ENCODE data around the gene FTO. TPM values are rescaled to one million over a fixed set of nuclear protein-coding genes. Genes with fewer than 3 reads are reported as not detected.

The FTO gene
- total RNA-seq, 1 experiment from 2014 or later, result 78.3 TPM

DNA sequence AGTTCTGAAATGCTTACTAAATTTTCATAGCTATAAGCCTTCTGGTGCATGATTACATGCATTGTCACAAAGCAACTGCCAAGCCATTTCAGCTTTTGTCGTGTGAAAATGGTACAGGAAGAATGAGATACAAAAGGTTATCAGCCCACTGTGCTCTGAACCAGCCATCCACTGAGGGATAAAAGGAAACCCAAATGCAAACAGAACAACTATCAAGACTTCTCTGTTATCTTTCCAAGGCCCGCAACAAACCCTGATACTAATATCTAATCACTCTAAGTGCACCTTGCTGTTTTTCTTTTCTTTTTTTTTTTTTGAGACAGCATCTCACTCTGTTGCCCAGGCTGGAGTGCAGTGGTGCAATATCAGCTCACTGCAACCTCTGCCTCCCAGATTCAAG lies 109.0 kb downstream of the FTO start:
- intact Hi-C loops (cut with micrococcal nuclease; ENCODE audit: unreplicated experiment), result loop anchor here (1.0 kb wide), 2 partner anchors 37 to 68 kb away; no protein-coding TSS in a partner anchor

DNA sequence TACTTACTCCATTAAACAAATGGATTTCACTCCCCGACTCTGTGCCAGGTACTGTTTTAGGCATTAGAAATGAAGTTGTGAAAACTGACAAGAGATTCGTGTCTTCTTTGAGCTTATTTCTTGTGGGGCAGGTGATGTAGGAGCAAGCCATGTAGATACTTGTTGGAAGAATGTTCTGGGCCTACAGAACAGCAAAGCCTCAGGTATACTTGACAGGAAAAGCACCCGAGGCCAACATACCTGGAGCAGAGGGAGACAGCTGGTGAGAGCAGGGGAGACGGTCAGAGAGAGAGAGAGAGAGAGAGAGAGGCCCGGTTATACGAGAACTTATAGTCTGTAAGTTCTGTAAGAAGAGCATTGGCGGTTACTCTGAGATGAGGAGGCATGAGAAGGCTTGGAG lies 110.8 kb downstream of the FTO start:
- no TSS peak for BruUV-seq (replicated peaks)
- intact Hi-C loops (cut with micrococcal nuclease; ENCODE audit: unreplicated experiment), result no loop called here

More for the DNA sequence above, 109.0 kb downstream of the FTO start:
- ChIA-PET POLR2A (no interaction called here), CTCF (interaction anchor here (1.4 kb wide), 1 partner anchor 37 kb away, joined by 3 read pairs; no protein-coding TSS in a partner anchor)
- TF ChIP-seq, protein P1, sequence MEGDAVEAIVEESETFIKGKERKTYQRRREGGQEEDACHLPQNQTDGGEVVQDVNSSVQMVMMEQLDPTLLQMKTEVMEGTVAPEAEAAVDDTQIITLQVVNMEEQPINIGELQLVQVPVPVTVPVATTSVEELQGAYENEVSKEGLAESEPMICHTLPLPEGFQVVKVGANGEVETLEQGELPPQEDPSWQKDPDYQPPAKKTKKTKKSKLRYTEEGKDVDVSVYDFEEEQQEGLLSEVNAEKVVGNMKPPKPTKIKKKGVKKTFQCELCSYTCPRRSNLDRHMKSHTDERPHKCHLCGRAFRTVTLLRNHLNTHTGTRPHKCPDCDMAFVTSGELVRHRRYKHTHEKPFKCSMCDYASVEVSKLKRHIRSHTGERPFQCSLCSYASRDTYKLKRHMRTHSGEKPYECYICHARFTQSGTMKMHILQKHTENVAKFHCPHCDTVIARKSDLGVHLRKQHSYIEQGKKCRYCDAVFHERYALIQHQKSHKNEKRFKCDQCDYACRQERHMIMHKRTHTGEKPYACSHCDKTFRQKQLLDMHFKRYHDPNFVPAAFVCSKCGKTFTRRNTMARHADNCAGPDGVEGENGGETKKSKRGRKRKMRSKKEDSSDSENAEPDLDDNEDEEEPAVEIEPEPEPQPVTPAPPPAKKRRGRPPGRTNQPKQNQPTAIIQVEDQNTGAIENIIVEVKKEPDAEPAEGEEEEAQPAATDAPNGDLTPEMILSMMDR (IDR thresholded peaks at IDR 0.05; ENCODE audit: insufficient read depth in 1 of 2, low read depth in 1 of 2, low read length in 1 of 2, severe bottlenecking in 1 of 2, unreplicated experiment in 1 of 2), result no peak
- peaks cover 18% of the 10 kb centered on the region for H3K36me3 Mint-ChIP-seq (ENCODE audit: insufficient read depth, unreplicated experiment)
- Histone ChIP-seq H3K36me3 (ENCODE audit: control insufficient read depth, insufficient read depth, low read length) (peaks cover 1% of the 10 kb centered on the region), H3K27me3 (replicated peaks; ENCODE audit: control insufficient read depth, insufficient read depth, low read length) (no peaks in the 10 kb centered on the region; the same call in 1 of the 2 replicates), H3K4me3 (ENCODE audit: low read depth, low read length) (no peak overlapping the region), H3K9me3 (no peaks in the 10 kb centered on the region), H3K4me1 (peaks cover 35% of the 10 kb centered on the region)
- no peak overlapping the region for H3K4me3 Mint-ChIP-seq (ENCODE audit: unreplicated experiment)
- H3K4me1 Mint-ChIP-seq (ENCODE audit: low read depth, unreplicated experiment), result peaks cover 49% of the 10 kb centered on the region
- no peaks in the 10 kb centered on the region for H3K9me3 Mint-ChIP-seq (ENCODE audit: unreplicated experiment)
- H3K27me3 Mint-ChIP-seq (ENCODE audit: insufficient read depth, unreplicated experiment), result no peaks in the 10 kb centered on the region
- H3K27ac Mint-ChIP-seq (ENCODE audit: unreplicated experiment), result no peak overlapping the region
- DNase-seq, result peak; percentile 48 to 56
- no TSS peak for BruUV-seq (replicated peaks)

DNA sequence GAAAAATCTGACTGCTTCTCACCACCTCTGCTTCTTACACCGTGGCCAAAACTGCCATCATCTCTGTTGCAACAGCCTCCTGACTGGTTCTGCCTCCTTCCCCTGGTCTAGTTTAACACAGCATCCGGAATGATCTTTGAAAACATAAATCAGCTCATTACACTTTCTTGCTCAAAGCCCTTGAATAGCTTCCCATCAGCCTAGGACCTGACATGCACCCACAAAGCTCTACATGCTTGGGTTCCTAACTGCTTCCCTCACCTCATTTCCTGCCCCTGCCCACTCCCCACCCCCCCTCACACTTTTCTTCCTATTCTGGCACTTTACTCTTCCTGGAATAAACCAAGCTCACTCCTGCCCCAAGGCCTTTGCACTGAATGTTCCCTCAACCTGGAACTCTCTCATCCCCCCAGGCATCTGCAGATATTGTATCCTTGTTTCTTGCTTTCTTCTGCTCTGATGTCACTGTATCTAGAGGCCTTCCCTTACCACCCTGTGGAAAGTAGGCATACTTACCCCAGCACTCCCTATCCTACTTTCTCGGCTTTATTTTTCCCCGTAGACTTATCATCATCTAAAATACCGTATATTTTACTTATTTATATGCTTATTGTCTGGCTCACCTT lies 112.4 kb downstream of the FTO start:
- Histone ChIP-seq H3K9me3 (no peaks in the 10 kb centered on the region), H3K4me3 (ENCODE audit: low read depth, low read length) (no peak overlapping the region), H3K27me3 (replicated peaks; ENCODE audit: control insufficient read depth, insufficient read depth, low read length) (no peaks in the 10 kb centered on the region), H3K36me3 (ENCODE audit: control insufficient read depth, insufficient read depth, low read length) (peaks cover 1% of the 10 kb centered on the region), H3K4me1 (peaks cover 36% of the 10 kb centered on the region)
- TF ChIP-seq, protein P1 (IDR thresholded peaks at IDR 0.05; ENCODE audit: insufficient read depth in 1 of 2, low read depth in 1 of 2, low read length in 1 of 2, severe bottlenecking in 1 of 2, unreplicated experiment in 1 of 2), result no peak
- no peak for DNase-seq
- peak overlapping the region; percentile 64 for H3K27ac Mint-ChIP-seq (ENCODE audit: unreplicated experiment)
- no peak overlapping the region for H3K4me3 Mint-ChIP-seq (ENCODE audit: unreplicated experiment)
- no peaks in the 10 kb centered on the region for H3K9me3 Mint-ChIP-seq (ENCODE audit: unreplicated experiment)
- POLR2A ChIA-PET, result no interaction called here
- BruUV-seq (replicated peaks), result no TSS peak
- peaks cover 18% of the 10 kb centered on the region for H3K36me3 Mint-ChIP-seq (ENCODE audit: insufficient read depth, unreplicated experiment)
- intact Hi-C loops (cut with micrococcal nuclease; ENCODE audit: unreplicated experiment), result no loop called here
- H3K4me1 Mint-ChIP-seq (ENCODE audit: low read depth, unreplicated experiment), result peaks cover 41% of the 10 kb centered on the region
- no peaks in the 10 kb centered on the region for H3K27me3 Mint-ChIP-seq (ENCODE audit: insufficient read depth, unreplicated experiment)
- CTCF ChIA-PET, result no interaction called here

More for the DNA sequence above, 110.8 kb downstream of the FTO start:
- Histone ChIP-seq H3K4me1 (peaks cover 35% of the 10 kb centered on the region), H3K9me3 (no peaks in the 10 kb centered on the region), H3K4me3 (ENCODE audit: low read depth, low read length) (no peak overlapping the region), H3K36me3 (ENCODE audit: control insufficient read depth, insufficient read depth, low read length) (peaks cover 1% of the 10 kb centered on the region), H3K27me3 (replicated peaks; ENCODE audit: control insufficient read depth, insufficient read depth, low read length) (no peaks in the 10 kb centered on the region; the same call in 1 of the 2 replicates)
- H3K27me3 Mint-ChIP-seq (ENCODE audit: insufficient read depth, unreplicated experiment), result no peaks in the 10 kb centered on the region
- no peak overlapping the region for H3K4me3 Mint-ChIP-seq (ENCODE audit: unreplicated experiment)
- ChIA-PET POLR2A (no interaction called here), CTCF (interaction anchor here (0.7 to 1.1 kb wide), 2 partner anchors 8 to 50 kb away, joined by 4 read pairs; no protein-coding TSS in a partner anchor)
- peaks cover 18% of the 10 kb centered on the region for H3K36me3 Mint-ChIP-seq (ENCODE audit: insufficient read depth, unreplicated experiment)
- H3K4me1 Mint-ChIP-seq (ENCODE audit: low read depth, unreplicated experiment), result peaks cover 36% of the 10 kb centered on the region
- H3K9me3 Mint-ChIP-seq (ENCODE audit: unreplicated experiment), result no peaks in the 10 kb centered on the region
- H3K27ac Mint-ChIP-seq (ENCODE audit: unreplicated experiment), result peak overlapping the region; percentile 11
- no peak for DNase-seq
- TF ChIP-seq, protein P1 (IDR thresholded peaks at IDR 0.05; ENCODE audit: insufficient read depth in 1 of 2, low read depth in 1 of 2, low read length in 1 of 2, severe bottlenecking in 1 of 2, unreplicated experiment in 1 of 2), result no peak
